ENCODE results near the gene PRR13. TPM values are rescaled to one million over a fixed set of nuclear protein-coding genes. Genes with fewer than 3 reads are reported as not detected.

The PRR13 gene
- total and polyA plus RNA-seq, 2 of the 13 experiments (the other 11 are each of a cell fraction or from before 2014, with no cell fraction given): 65.0 to 102 TPM

DNA sequence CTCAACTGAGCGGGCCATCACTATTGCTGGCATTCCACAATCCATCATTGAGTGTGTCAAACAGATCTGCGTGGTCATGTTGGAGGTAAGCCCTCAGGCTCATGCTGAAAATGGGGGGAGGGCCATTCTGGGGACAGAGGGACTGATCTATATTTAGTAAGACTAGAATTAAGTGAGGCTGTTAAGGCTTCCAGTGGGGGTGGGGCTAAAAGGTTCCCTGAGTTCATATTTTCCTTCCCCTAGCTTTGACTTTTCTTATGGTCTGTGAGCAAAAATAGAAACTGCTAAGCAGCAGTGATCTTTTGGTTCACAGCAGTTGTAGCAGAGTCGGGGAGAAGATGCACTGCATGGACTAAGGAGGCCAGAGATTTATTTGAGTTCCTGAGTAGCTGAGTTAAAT lies 19.5 kb downstream of the PRR13 start (continued):
- TF ChIP-seq, protein P1, sequence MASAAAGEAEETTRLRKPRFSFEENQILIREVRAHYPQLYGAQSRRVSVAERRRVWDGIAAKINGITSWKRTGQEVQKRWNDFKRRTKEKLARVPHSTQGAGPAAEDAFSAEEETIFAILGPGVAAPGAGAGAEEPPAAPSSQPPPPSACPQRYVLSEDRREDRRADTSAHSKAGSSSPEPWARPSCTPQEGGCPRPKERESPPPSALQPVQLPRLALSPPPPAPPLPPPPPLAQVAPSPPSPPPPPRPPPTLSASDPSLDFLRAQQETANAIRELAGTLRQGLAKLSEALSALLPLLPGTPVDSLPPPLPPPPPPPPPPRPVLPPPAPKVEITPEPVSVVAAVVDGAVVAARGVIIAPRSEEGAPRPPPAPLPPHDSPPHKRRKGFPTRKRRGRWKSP (CRISPR knock-in tag; IDR thresholded peaks at IDR 0.05): no peak

DNA sequence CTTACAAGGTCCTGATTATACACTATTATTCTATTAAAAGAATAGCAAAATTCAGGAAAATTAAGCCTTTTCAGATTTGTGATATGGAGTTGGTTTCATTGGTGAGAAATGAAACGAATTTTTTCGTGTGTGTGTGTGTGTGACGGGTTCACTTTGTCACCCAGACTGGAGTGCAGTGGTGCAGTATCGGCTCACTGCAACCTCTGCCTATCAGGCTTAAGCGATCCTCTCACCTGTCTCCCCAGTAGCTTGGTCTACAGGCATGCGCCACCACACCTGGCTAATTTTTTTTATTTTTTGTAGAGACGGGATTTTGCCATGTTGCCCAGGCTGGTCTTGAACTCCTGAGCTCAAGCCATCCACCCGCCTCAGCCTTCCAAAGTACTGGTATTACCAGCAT lies 20.1 kb downstream of the PRR13 start:
- POLR2A ChIA-PET: interaction anchor here (1.2 to 1.8 kb wide), 2 partner anchors 8 to 39 kb away, joined by 4 to 8 read pairs; partner anchors contain the start of genes MAP3K12 and TARBP2
- CTCF ChIA-PET (ENCODE audit: low intra/inter-chr PET ratio, low total read pairs): no interaction called here
- no peak for FAIRE-seq
- TF ChIP-seq ZFP82 (CRISPR knock-in tag; IDR thresholded peaks at IDR 0.05; ENCODE audit: borderline replicate concordance): no peak
- TF ChIP-seq, protein P2, sequence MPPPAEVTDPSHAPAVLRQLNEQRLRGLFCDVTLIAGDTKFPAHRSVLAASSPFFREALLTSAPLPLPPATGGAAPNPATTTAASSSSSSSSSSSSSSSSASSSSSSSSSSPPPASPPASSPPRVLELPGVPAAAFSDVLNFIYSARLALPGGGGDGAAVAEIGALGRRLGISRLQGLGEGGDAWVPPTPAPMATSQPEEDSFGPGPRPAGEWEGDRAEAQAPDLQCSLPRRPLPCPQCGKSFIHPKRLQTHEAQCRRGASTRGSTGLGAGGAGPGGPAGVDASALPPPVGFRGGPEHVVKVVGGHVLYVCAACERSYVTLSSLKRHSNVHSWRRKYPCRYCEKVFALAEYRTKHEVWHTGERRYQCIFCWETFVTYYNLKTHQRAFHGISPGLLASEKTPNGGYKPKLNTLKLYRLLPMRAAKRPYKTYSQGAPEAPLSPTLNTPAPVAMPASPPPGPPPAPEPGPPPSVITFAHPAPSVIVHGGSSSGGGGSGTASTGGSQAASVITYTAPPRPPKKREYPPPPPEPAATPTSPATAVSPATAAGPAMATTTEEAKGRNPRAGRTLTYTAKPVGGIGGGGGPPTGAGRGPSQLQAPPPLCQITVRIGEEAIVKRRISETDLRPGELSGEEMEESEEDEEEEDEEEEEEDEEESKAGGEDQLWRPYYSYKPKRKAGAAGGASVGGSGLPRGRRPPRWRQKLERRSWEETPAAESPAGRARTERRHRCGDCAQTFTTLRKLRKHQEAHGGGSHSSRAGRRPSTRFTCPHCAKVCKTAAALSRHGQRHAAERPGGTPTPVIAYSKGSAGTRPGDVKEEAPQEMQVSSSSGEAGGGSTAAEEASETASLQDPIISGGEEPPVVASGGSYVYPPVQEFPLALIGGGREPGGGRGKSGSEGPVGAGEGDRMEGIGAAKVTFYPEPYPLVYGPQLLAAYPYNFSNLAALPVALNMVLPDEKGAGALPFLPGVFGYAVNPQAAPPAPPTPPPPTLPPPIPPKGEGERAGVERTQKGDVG (CRISPR knock-in tag; IDR thresholded peaks at IDR 0.05; ENCODE audit: borderline replicate concordance): no peak
- TF ChIP-seq KDM3A (CRISPR knock-in tag; IDR thresholded peaks at IDR 0.05; ENCODE audit: low read depth): no peak
- TF ChIP-seq, protein P3, sequence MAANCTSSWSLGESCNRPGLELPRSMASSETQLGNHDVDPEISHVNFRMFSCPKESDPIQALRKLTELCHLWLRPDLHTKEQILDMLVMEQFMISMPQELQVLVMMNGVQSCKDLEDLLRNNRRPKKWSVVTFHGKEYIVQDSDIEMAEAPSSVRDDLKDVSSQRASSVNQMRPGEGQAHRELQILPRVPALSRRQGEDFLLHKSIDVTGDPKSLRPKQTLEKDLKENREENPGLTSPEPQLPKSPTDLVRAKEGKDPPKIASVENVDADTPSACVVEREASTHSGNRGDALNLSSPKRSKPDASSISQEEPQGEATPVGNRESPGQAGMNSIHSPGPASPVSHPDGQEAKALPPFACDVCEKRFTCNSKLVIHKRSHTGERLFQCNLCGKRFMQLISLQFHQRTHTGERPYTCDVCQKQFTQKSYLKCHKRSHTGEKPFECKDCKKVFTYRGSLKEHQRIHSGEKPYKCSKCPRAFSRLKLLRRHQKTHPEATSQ (CRISPR knock-in tag; IDR thresholded peaks at IDR 0.05; ENCODE audit: borderline replicate concordance): no peak
- no peak for TF ChIP-seq CEBPG (CRISPR knock-in tag; IDR thresholded peaks at IDR 0.05)
- no peak for TF ChIP-seq ZNF382 (CRISPR knock-in tag; IDR thresholded peaks at IDR 0.05; ENCODE audit: borderline replicate concordance)
- TF ChIP-seq, protein P4, sequence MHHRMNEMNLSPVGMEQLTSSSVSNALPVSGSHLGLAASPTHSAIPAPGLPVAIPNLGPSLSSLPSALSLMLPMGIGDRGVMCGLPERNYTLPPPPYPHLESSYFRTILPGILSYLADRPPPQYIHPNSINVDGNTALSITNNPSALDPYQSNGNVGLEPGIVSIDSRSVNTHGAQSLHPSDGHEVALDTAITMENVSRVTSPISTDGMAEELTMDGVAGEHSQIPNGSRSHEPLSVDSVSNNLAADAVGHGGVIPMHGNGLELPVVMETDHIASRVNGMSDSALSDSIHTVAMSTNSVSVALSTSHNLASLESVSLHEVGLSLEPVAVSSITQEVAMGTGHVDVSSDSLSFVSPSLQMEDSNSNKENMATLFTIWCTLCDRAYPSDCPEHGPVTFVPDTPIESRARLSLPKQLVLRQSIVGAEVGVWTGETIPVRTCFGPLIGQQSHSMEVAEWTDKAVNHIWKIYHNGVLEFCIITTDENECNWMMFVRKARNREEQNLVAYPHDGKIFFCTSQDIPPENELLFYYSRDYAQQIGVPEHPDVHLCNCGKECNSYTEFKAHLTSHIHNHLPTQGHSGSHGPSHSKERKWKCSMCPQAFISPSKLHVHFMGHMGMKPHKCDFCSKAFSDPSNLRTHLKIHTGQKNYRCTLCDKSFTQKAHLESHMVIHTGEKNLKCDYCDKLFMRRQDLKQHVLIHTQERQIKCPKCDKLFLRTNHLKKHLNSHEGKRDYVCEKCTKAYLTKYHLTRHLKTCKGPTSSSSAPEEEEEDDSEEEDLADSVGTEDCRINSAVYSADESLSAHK (CRISPR knock-in tag; IDR thresholded peaks at IDR 0.05; ENCODE audit: borderline replicate concordance): no peak
- no peak for TF ChIP-seq ARHGAP35 (CRISPR knock-in tag; IDR thresholded peaks at IDR 0.05; ENCODE audit: borderline replicate concordance)
- TF ChIP-seq ZNF10 (CRISPR knock-in tag; IDR thresholded peaks at IDR 0.05; ENCODE audit: borderline replicate concordance, low read depth): no peak
- no peak for TF ChIP-seq PAWR (CRISPR knock-in tag; IDR thresholded peaks at IDR 0.05; ENCODE audit: borderline replicate concordance)

More for the DNA sequence above, 20.1 kb downstream of the PRR13 start:
- H3K9me3 ChIP-seq (ENCODE audit: low read length): no peaks in the 10 kb centered on the region
- WGBS (ENCODE audit: low lambda C conversion rate): 94% methylated on average over 8 of the region's 8 CpGs
- no TSS peak for BruUV-seq (replicated peaks)
- H4K20me1 ChIP-seq (ENCODE audit: insufficient read depth, low read length): peaks cover 78% of the 10 kb centered on the region
- no peak for ATAC-seq
- intact Hi-C loops (cut with micrococcal nuclease; ENCODE audit: unreplicated experiment): no loop called here
- peaks cover 71% of the 10 kb centered on the region for H3K79me2 ChIP-seq (ENCODE audit: insufficient read depth, low read length)
- H2AFZ ChIP-seq (ENCODE audit: low read length): no peak overlapping the region
- no peaks in the 10 kb centered on the region for H3K27me3 ChIP-seq (ENCODE audit: control insufficient read depth in 1 of 2, insufficient read depth in 2 of 2, low read length in 2 of 2)
- in situ Hi-C loops (cut with HindIII; ENCODE audit: extremely low pct_ligation_motif_present, low pct_unique_long_range_greater_than_20kb): no loop called here
- no peak overlapping the region for H3K4me2 ChIP-seq (ENCODE audit: low read depth, low read length)
- no peak overlapping the region for H3K9ac ChIP-seq (ENCODE audit: insufficient read depth, low read depth, low read length)
- H3K27ac ChIP-seq (ENCODE audit: extremely low read length, insufficient read depth, low read length): no peak overlapping the region
- DNase-seq (ENCODE audit: low spot score): no peak
- H3K4me3 ChIP-seq (replicated peaks in 1 of 3; ENCODE audit: insufficient read depth in 1 of 3, low read depth in 2 of 3, low read length in 3 of 3): no peak overlapping the region
- peaks cover 57% of the 10 kb centered on the region for H3K4me1 ChIP-seq (ENCODE audit: insufficient read depth, low read length)
- peaks cover 35 to 98% of the 10 kb centered on the region in 2 experiments for H3K36me3 ChIP-seq (replicated peaks in 1 of 2; ENCODE audit: control insufficient read depth in 1 of 2, insufficient read depth in 2 of 2, low read length in 2 of 2)

Measured in HepG2 (cell line).